Stimulated activated naive B cell treated with anti-CD40 and anti-IgM and Interleukin-4, amounts not matched to agents 10 μg/mL and 1 μg/mL and 100 μg/mL, for 72 hours (primary cell): ENCODE data around the gene CES4A.
"Not testable (repeated sequence)": the region's sequence is repeated elsewhere in the genome, so short reads cannot be mapped to it uniquely, and the experiment has no call there.

ENCODE experiments used
- ATAC-seq, 2 donors: fragments of 150-1000 bp; cut with Tn5 transposase; replicated peaks; 2 replicates each; pipeline ENCODE4 v1.10.0; 2021; ENCODE audit warnings: moderate library complexity in 1 of 2
- DNase-seq: peaks from one replicate; pipeline ENCODE4 v3.0.0; 2021
- H3K27ac Mint-ChIP-seq: one replicate; pipeline ENCODE4 v1.8.0; 2022; ENCODE audit warnings: mild to moderate bottlenecking, mixed read lengths
- H3K27me3 Mint-ChIP-seq, 2 donors: one replicate each; pipeline ENCODE4 v1.8.0; 2022; ENCODE audit warnings: mixed read lengths in 2 of 2
- H3K36me3 Mint-ChIP-seq, 2 donors: one replicate each; pipeline ENCODE4 v1.8.0; 2022; ENCODE audit warnings: mixed read lengths in 2 of 2, mild to moderate bottlenecking in 1 of 2
- H3K4me1 Mint-ChIP-seq, 2 donors: one replicate each; pipeline ENCODE4 v1.8.0; 2022; ENCODE audit warnings: mixed read lengths in 2 of 2, mild to moderate bottlenecking in 1 of 2
- H3K4me3 Mint-ChIP-seq, 2 donors: one replicate each; pipeline ENCODE4 v1.8.0; 2022; ENCODE audit warnings: mild to moderate bottlenecking in 2 of 2, mixed read lengths in 2 of 2, moderate library complexity in 1 of 2
- H3K9me3 Mint-ChIP-seq, 2 donors: one replicate each; pipeline ENCODE4 v1.8.0; 2022; ENCODE audit warnings: mixed read lengths in 2 of 2, mild to moderate bottlenecking in 1 of 2

The CES4A gene

GRCh38 chr16:66988197-66988788 is at the start of gene CES4A:
Gene CES4A (plus strand): TSS chr16:66988589. CDS start chr16:66988773, 184 bp downstream.
- H3K27ac Mint-ChIP-seq = no peak within 1 kb of the TSS
- no peak for DNase-seq
- H3K9me3 Mint-ChIP-seq = no peaks in the 10 kb centered on the region
- peaks cover 0 to 9% of the 10 kb centered on the region in 2 donors for H3K27me3 Mint-ChIP-seq
- no peak within 1 kb of the TSS for H3K4me3 Mint-ChIP-seq
- no peaks in the 10 kb centered on the region for H3K36me3 Mint-ChIP-seq
- ATAC-seq = no peak
- no peaks in the 10 kb centered on the region for H3K4me1 Mint-ChIP-seq

- Mint-ChIP-seq H3K4me1 (peaks cover 20 to 33% of the 10 kb centered on the region in 2 donors), H3K9me3 (no peaks in the 10 kb centered on the region), H3K36me3 (peaks cover 36 to 58% of the 10 kb centered on the region in 2 donors), H3K27ac (no peak overlapping the region), H3K4me3 (no peak overlapping the region), H3K27me3 (no peaks in the 10 kb centered on the region)
- DNase-seq = no peak
- ATAC-seq = no peak
These were observed 49.0 kb upstream of the CES4A start for GRCh38 chr16:66939366-66939765.

GRCh38 chr16:66940236-66940635 is 48.2 kb upstream of the CES4A start:
- Mint-ChIP-seq H3K27ac (no peak overlapping the region), H3K4me3 (no peak overlapping the region), H3K27me3 (no peaks in the 10 kb centered on the region), H3K4me1 (peaks cover 20 to 28% of the 10 kb centered on the region in 2 donors), H3K9me3 (no peaks in the 10 kb centered on the region), H3K36me3 (peaks cover 34 to 58% of the 10 kb centered on the region in 2 donors)
- ATAC-seq = no peak
- no peak for DNase-seq

- H3K36me3 Mint-ChIP-seq = peaks cover 28 to 40% of the 10 kb centered on the region in 2 donors
- peaks cover 8 to 23% of the 10 kb centered on the region in 2 donors for H3K4me1 Mint-ChIP-seq
- H3K27ac Mint-ChIP-seq = no peak overlapping the region
- no peak for DNase-seq
- H3K4me3 Mint-ChIP-seq = no peak overlapping the region
- no peaks in the 10 kb centered on the region for H3K9me3 Mint-ChIP-seq
- ATAC-seq = no peak
- H3K27me3 Mint-ChIP-seq = peaks cover under 1 to 5% of the 10 kb centered on the region in 2 donors
These were observed 45.4 kb upstream of the CES4A start for GRCh38 chr16:66942981-66943380.

- peaks cover 28 to 36% of the 10 kb centered on the region in 2 donors for H3K36me3 Mint-ChIP-seq
- H3K27ac Mint-ChIP-seq = no peak overlapping the region
- H3K4me3 Mint-ChIP-seq = no peak overlapping the region
- H3K9me3 Mint-ChIP-seq = no peaks in the 10 kb centered on the region
- H3K27me3 Mint-ChIP-seq = peaks cover 6 to 11% of the 10 kb centered on the region in 2 donors
- H3K4me1 Mint-ChIP-seq = peaks cover 14 to 23% of the 10 kb centered on the region in 2 donors
- ATAC-seq = no peak
- no peak for DNase-seq
These were observed 44.8 kb upstream of the CES4A start for GRCh38 chr16:66943426-66944053.

- Mint-ChIP-seq H3K27me3 (peaks cover 11 to 16% of the 10 kb centered on the region in 2 donors), H3K4me1 (peaks cover 17 to 24% of the 10 kb centered on the region in 2 donors), H3K4me3 (no peak overlapping the region), H3K9me3 (no peaks in the 10 kb centered on the region), H3K36me3 (peaks cover 28 to 31% of the 10 kb centered on the region in 2 donors), H3K27ac (no peak overlapping the region)
- ATAC-seq (no peak), DNase-seq (no peak)
These were observed 44.3 kb upstream of the CES4A start for GRCh38 chr16:66944054-66944441.

GRCh38 chr16:66944971-66945370 is 43.4 kb upstream of the CES4A start:
- Mint-ChIP-seq H3K4me1 (peaks cover 17 to 24% of the 10 kb centered on the region in 2 donors), H3K36me3 (peaks cover 25 to 27% of the 10 kb centered on the region in 2 donors), H3K27ac (peak overlapping the region; percentile 14), H3K27me3 (peaks cover 19 to 25% of the 10 kb centered on the region in 2 donors)
- H3K9me3 Mint-ChIP-seq, H3K4me3 Mint-ChIP-seq, DNase-seq, ATAC-seq: not testable (repeated sequence)

- no peaks in the 10 kb centered on the region for H3K9me3 Mint-ChIP-seq
- no peak overlapping the region for H3K27ac Mint-ChIP-seq
- ATAC-seq (no peak), DNase-seq (no peak)
- H3K36me3 Mint-ChIP-seq = peaks cover 22 to 26% of the 10 kb centered on the region in 2 donors
- peaks cover 17 to 24% of the 10 kb centered on the region in 2 donors for H3K4me1 Mint-ChIP-seq
- no peak overlapping the region for H3K4me3 Mint-ChIP-seq
- H3K27me3 Mint-ChIP-seq = peaks cover 23 to 34% of the 10 kb centered on the region in 2 donors
These were observed 42.5 kb upstream of the CES4A start for GRCh38 chr16:66945939-66946338.

- Mint-ChIP-seq H3K27ac (no peak overlapping the region), H3K4me1 (peaks cover 17 to 24% of the 10 kb centered on the region in 2 donors), H3K4me3 (no peak overlapping the region), H3K27me3 (peaks cover 28 to 40% of the 10 kb centered on the region in 2 donors), H3K9me3 (peaks cover 0 to 4% of the 10 kb centered on the region in 2 donors), H3K36me3 (peaks cover 19 to 22% of the 10 kb centered on the region in 2 donors)
- ATAC-seq = no peak
- DNase-seq = no peak
These were observed 41.8 kb upstream of the CES4A start for GRCh38 chr16:66946541-66946940.

- Mint-ChIP-seq H3K4me3 (no peak overlapping the region), H3K4me1 (peaks cover 17 to 24% of the 10 kb centered on the region in 2 donors), H3K36me3 (peaks cover 15 to 18% of the 10 kb centered on the region in 2 donors), H3K27me3 (peaks cover 32 to 44% of the 10 kb centered on the region in 2 donors), H3K27ac (peak overlapping the region; percentile 16), H3K9me3 (peaks cover 0 to 6% of the 10 kb centered on the region in 2 donors)
- no peak for DNase-seq
- no peak for ATAC-seq
These were observed 41.5 kb upstream of the CES4A start for GRCh38 chr16:66946974-66947301.

- ATAC-seq = peak; percentile 87 to 89
- H3K4me1 Mint-ChIP-seq = peaks cover 17 to 24% of the 10 kb centered on the region in 2 donors
- peak; percentile 70 for DNase-seq
- peak overlapping the region; percentile 16 for H3K27ac Mint-ChIP-seq
- H3K36me3 Mint-ChIP-seq = peaks cover 10 to 13% of the 10 kb centered on the region in 2 donors
- H3K4me3 Mint-ChIP-seq = peak overlapping the region; percentile 86 to 90
- peaks cover 34 to 46% of the 10 kb centered on the region in 2 donors for H3K27me3 Mint-ChIP-seq
- H3K9me3 Mint-ChIP-seq = peaks cover 0 to 6% of the 10 kb centered on the region in 2 donors
These were observed 40.9 kb upstream of the CES4A start for GRCh38 chr16:66947302-66948065.

- Mint-ChIP-seq H3K9me3 (peaks cover 0 to 6% of the 10 kb centered on the region in 2 donors), H3K36me3 (peaks cover 3 to 7% of the 10 kb centered on the region in 2 donors), H3K27ac (peak overlapping the region; percentile 69), H3K4me1 (peaks cover 17 to 24% of the 10 kb centered on the region in 2 donors), H3K27me3 (peaks cover 40 to 51% of the 10 kb centered on the region in 2 donors), H3K4me3 (peak overlapping the region; percentile 86 to 90)
- ATAC-seq (peak; percentile 27 to 28), DNase-seq (no peak)
These were observed 40.1 kb upstream of the CES4A start for GRCh38 chr16:66948134-66948836.

GRCh38 chr16:66948837-66949225 is 39.6 kb upstream of the CES4A start:
- Mint-ChIP-seq H3K27ac (no peak overlapping the region), H3K4me1 (peaks cover 17 to 24% of the 10 kb centered on the region in 2 donors), H3K27me3 (peaks cover 42 to 56% of the 10 kb centered on the region in 2 donors), H3K4me3 (peak overlapping the region; percentile 86 to 90), H3K36me3 (peaks cover 3 to 7% of the 10 kb centered on the region in 2 donors), H3K9me3 (peaks cover 0 to 6% of the 10 kb centered on the region in 2 donors)
- DNase-seq (no peak), ATAC-seq (no peak)

GRCh38 chr16:66949472-66949871 is 38.9 kb upstream of the CES4A start:
- Mint-ChIP-seq H3K9me3 (peaks cover 0 to 6% of the 10 kb centered on the region in 2 donors), H3K4me3 (no peak overlapping the region), H3K27ac (no peak overlapping the region), H3K27me3 (peaks cover 46 to 59% of the 10 kb centered on the region in 2 donors), H3K4me1 (peaks cover 17 to 24% of the 10 kb centered on the region in 2 donors), H3K36me3 (peaks cover 0 to 4% of the 10 kb centered on the region in 2 donors)
- DNase-seq (no peak), ATAC-seq (no peak)
